IPS-20b (cell line): ENCODE results near the gene AK4.

Source experiments
- H3K27ac ChIP-seq: one replicate; pipeline ENCODE4 v1.5.1; 2013; ENCODE audit warnings: low read length
- H3K27me3 ChIP-seq: 2 replicates; pipeline ENCODE4 v1.6.1; 2013; ENCODE audit warnings: mild to moderate bottlenecking, low read length, inconsistent platforms; ENCODE audit not compliant: insufficient read depth
- H3K36me3 ChIP-seq: 2 replicates; pipeline ENCODE4 v1.6.1; 2013; ENCODE audit warnings: low read depth, mild to moderate bottlenecking, inconsistent platforms, low read length, moderate library complexity; ENCODE audit not compliant: insufficient read depth
- H3K4me1 ChIP-seq: 2 replicates; pipeline ENCODE4 v1.6.1; 2013; ENCODE audit warnings: mild to moderate bottlenecking, control low read depth, inconsistent platforms, low read length, moderate library complexity; ENCODE audit not compliant: insufficient read depth
- H3K4me3 ChIP-seq: 2 replicates; pipeline ENCODE4 v1.5.1; 2013; ENCODE audit warnings: mild to moderate bottlenecking, low read length, inconsistent platforms
- H3K9ac ChIP-seq: 2 replicates; pipeline ENCODE4 v1.6.1; 2013; ENCODE audit warnings: low read depth, mild to moderate bottlenecking, inconsistent platforms, low read length, moderate library complexity
- H3K9me3 ChIP-seq: 2 replicates; pipeline ENCODE4 v1.6.1; 2013; ENCODE audit warnings: mild to moderate bottlenecking, low read depth, low read length, inconsistent platforms; ENCODE audit not compliant: insufficient read depth

The AK4 gene

DNA sequence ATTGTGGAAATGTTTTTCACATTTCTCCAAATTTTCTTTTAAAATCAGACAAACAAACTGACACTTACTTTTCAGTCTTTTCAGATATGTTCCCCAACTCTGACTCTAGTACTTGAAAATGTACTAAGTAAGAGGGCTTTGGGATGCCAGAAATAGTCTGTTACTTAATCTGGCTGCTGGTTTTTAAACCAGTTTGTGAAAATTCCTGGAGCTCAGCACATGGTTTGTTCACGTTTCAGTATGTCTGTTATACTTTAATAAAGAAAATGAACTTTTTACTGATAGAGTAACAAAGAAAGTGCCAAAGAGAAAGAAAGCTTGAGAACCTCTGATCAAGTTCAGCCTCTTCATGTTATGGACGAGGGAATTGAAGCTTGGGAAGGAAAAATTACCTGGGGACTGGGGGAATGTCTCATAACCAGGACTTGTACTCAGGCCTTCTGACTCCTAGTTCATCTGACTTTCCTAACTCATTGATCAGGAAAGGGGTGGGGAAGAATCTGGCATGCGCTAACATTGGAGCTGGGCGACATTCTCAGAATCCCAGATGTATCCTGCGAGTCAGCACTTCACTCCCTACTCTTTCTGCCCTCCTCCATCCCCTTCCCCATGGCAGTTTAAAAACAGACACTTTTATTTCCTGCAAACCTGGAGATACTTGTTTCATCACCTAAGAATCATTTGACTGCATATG is 130.5 kb downstream of the AK4 start:
- Histone ChIP-seq H3K9ac (peak overlapping the region; percentile 30; the same call in 1 of the 2 replicates), H3K27me3 (peaks cover 9% of the 10 kb centered on the region; the same call in 1 of the 2 replicates), H3K4me1 (peaks cover 35% of the 10 kb centered on the region), H3K27ac (no peak overlapping the region), H3K4me3 (peak overlapping the region; percentile 68), H3K9me3 (no peaks in the 10 kb centered on the region), H3K36me3 (no peaks in the 10 kb centered on the region)

DNA sequence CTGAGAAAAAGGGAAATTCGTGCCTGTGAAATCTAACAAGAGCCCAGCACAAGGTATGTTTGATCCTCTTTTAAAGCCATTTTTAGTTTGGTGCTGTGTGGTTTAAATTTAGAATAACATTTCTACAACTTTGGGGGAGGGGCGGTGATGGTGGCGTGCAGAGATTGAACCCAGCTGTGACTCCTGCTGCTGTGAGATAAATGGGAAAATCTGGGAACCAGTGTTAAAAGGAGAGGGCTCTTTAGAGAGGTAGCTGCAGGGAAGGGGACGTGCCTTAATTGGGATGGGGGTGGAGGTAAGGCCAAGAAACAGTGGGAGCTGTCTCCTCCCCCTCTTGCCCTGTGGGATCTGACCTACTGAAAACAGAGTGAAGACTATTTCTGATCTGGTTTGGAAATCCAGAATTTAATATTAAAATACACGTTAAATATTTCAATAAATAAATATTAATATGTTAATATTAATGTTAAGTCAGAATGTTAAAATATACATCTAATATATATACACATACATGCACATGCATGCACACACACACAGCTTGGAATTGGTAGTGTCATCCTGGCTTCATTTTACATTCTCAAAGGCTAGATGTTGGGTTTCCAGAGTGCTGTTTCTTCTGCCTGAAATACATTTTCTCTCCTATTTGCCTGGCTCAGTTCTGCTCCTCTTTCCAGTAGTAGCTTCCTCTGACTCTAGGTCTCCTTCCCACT is 131.2 kb downstream of the AK4 start:
- no peaks in the 10 kb centered on the region for H3K9me3 ChIP-seq
- H3K27me3 ChIP-seq, result peaks cover 9% of the 10 kb centered on the region; the same call in 1 of the 2 replicates
- H3K27ac ChIP-seq, result no peak overlapping the region
- peak overlapping the region; percentile 30; the same call in 1 of the 2 replicates for H3K9ac ChIP-seq
- no peaks in the 10 kb centered on the region for H3K36me3 ChIP-seq
- peak overlapping the region; percentile 68 for H3K4me3 ChIP-seq
- peaks cover 35% of the 10 kb centered on the region for H3K4me1 ChIP-seq
